ENCODE data around the gene TMEM220.
"Not testable (repeated sequence)": the region's sequence is repeated elsewhere in the genome, so short reads cannot be mapped to it uniquely, and the experiment has no call there.

TMEM220 gene

GRCh38 chr17:10731408-10731879 lies 1.6 kb upstream of the TMEM220 start:
- H3K4me3 ChIP-seq (ENCODE audit: low read depth, low read length), result no peak overlapping the region
- TF ChIP-seq CTCF (IDR thresholded peaks at IDR 0.05; ENCODE audit: control insufficient read depth, extremely low read depth, insufficient read depth), result no peak
- no peak for DNase-seq (ENCODE audit: low read depth)

GRCh38 chr17:10730247-10730646 lies 424 bp upstream of the TMEM220 start:
- DNase-seq (ENCODE audit: low read depth); H3K4me3 ChIP-seq (ENCODE audit: low read depth, low read length): not testable (repeated sequence)

GRCh38 chr17:10728331-10728892 lies 1.4 kb downstream of the TMEM220 start:
- H3K4me3 ChIP-seq (ENCODE audit: low read depth, low read length), result no peak overlapping the region
- DNase-seq (ENCODE audit: low read depth), result no peak
- no peak for TF ChIP-seq CTCF (IDR thresholded peaks at IDR 0.05; ENCODE audit: control insufficient read depth, extremely low read depth, insufficient read depth)

- no peak for DNase-seq (ENCODE audit: low read depth)
- TF ChIP-seq CTCF (IDR thresholded peaks at IDR 0.05; ENCODE audit: control insufficient read depth, extremely low read depth, insufficient read depth), result no peak
- no peak overlapping the region for H3K4me3 ChIP-seq (ENCODE audit: low read depth, low read length)
These were observed 2.6 kb downstream of the TMEM220 start for GRCh38 chr17:10727192-10727591.

GRCh38 chr17:10726196-10726595 lies 3.6 kb downstream of the TMEM220 start:
- H3K4me3 ChIP-seq (ENCODE audit: low read depth, low read length), result no peak overlapping the region
- no peak for DNase-seq (ENCODE audit: low read depth)
- TF ChIP-seq CTCF (IDR thresholded peaks at IDR 0.05; ENCODE audit: control insufficient read depth, extremely low read depth, insufficient read depth), result no peak

- no peak for TF ChIP-seq CTCF (IDR thresholded peaks at IDR 0.05; ENCODE audit: control insufficient read depth, extremely low read depth, insufficient read depth)
- DNase-seq (ENCODE audit: low read depth), result no peak
- no peak overlapping the region for H3K4me3 ChIP-seq (ENCODE audit: low read depth, low read length)
These were observed 4.6 kb downstream of the TMEM220 start for GRCh38 chr17:10725262-10725661.

- no peak for DNase-seq (ENCODE audit: low read depth)
- no peak overlapping the region for H3K4me3 ChIP-seq (ENCODE audit: low read depth, low read length)
- TF ChIP-seq CTCF (IDR thresholded peaks at IDR 0.05; ENCODE audit: control insufficient read depth, extremely low read depth, insufficient read depth), result no peak
These were observed 5.2 kb downstream of the TMEM220 start for GRCh38 chr17:10724546-10725195.
